ENCODE measurements around the gene SF3B1.

DNA sequence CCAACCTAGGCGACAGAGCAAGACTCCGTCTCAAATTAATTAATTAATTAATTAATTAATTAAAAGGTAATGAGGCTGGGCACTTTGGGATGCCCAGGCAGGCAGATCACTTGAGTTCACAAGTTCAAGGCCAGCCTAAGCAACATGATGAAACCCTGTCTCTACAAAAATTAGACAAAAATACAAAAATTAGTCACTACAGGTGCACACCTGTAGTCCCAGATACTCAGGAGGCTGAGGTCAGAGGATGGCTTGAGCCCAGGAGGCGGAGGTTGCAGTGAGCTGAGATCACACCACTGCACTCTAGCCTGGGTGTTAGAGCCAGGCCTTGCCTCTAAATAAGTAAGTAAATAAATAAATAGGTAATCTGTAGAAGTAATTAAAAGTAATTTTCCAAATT is 6.8 kb downstream of the SF3B1 start:
- TF ChIP-seq, protein P1, sequence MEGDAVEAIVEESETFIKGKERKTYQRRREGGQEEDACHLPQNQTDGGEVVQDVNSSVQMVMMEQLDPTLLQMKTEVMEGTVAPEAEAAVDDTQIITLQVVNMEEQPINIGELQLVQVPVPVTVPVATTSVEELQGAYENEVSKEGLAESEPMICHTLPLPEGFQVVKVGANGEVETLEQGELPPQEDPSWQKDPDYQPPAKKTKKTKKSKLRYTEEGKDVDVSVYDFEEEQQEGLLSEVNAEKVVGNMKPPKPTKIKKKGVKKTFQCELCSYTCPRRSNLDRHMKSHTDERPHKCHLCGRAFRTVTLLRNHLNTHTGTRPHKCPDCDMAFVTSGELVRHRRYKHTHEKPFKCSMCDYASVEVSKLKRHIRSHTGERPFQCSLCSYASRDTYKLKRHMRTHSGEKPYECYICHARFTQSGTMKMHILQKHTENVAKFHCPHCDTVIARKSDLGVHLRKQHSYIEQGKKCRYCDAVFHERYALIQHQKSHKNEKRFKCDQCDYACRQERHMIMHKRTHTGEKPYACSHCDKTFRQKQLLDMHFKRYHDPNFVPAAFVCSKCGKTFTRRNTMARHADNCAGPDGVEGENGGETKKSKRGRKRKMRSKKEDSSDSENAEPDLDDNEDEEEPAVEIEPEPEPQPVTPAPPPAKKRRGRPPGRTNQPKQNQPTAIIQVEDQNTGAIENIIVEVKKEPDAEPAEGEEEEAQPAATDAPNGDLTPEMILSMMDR (IDR thresholded peaks at IDR 0.05) = no peak
- TF ChIP-seq EZH2 (IDR thresholded peaks at IDR 0.05; ENCODE audit: borderline replicate concordance, insufficient read depth, low read depth, low read length, poor library complexity, severe bottlenecking) = no peak
